ENCODE results near the gene CARD6. TPM values are rescaled to one million over a fixed set of nuclear protein-coding genes. Genes with fewer than 3 reads are reported as not detected.
"Not testable (repeated sequence)": the region's sequence is repeated elsewhere in the genome, so short reads cannot be mapped to it uniquely, and the experiment has no call there.

Gene CARD6
- total and polyA plus RNA-seq, 2 of the 8 experiments (the other 6 are each of a cell fraction or from before 2014, with no cell fraction given) = 0.41 to 0.50 TPM

DNA sequence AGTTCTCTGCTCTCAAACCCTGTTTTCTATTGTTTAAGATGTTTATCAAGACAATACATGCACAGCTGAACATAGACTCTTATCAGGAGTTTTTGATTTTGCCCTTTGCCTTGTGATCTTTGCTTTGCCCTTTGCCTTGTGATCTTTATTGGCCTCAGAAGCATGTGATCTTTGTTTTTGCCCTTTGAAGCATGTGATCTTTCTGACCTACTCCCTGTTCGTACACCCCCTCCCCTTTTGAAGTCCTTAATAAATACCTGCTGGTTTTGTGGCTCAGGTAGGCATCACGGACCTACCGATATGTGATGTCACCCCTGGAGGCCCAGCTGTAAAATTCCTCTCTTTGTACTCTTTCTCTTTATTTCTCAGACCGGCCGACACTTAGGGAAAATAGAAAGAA, 23.8 kb downstream of the CARD6 start:
- H4K5ac ChIP-seq (ENCODE audit: insufficient read length, low read depth, low read length); H3K79me1 ChIP-seq (ENCODE audit: low read depth, low read length); H3K36me3 ChIP-seq (ENCODE audit: control insufficient read depth in 2 of 4, insufficient read depth in 4 of 4, low read length in 3 of 4); H4K8ac ChIP-seq (ENCODE audit: extremely low read depth, insufficient read depth, low read length); H2BK120ac ChIP-seq (replicated peaks; ENCODE audit: low read depth, low read length); H3K27me3 ChIP-seq (replicated peaks in 1 of 4; ENCODE audit: control insufficient read depth in 3 of 4, extremely low read depth in 1 of 4, insufficient read depth in 3 of 4, low read length in 3 of 4); H4K91ac ChIP-seq (replicated peaks; ENCODE audit: insufficient read length, low read length); H4K20me1 ChIP-seq (replicated peaks in 1 of 2; ENCODE audit: control insufficient read depth in 1 of 2, insufficient read depth in 2 of 2, low read length in 2 of 2); H2BK20ac ChIP-seq (ENCODE audit: low read length); H3K23ac ChIP-seq (ENCODE audit: insufficient read length); H3K4me1 ChIP-seq (replicated peaks in 1 of 4; ENCODE audit: control insufficient read depth in 3 of 4, insufficient read depth in 4 of 4, low read length in 3 of 4); POLR2A ChIA-PET (ENCODE audit: partially characterized antibody); H3K27ac ChIP-seq (ENCODE audit: low read depth, low read length); H3K18ac ChIP-seq (ENCODE audit: extremely low read depth, low read length); H3K14ac ChIP-seq (ENCODE audit: insufficient read length); H3K4ac ChIP-seq (replicated peaks; ENCODE audit: insufficient read length, low read depth, low read length); H2AFZ ChIP-seq (ENCODE audit: low read length); H3K9ac ChIP-seq (replicated peaks in 1 of 4; ENCODE audit: extremely low read depth in 1 of 4, low read depth in 3 of 4, low read length in 3 of 4); H2BK15ac ChIP-seq (ENCODE audit: low read length); H3K4me2 ChIP-seq (ENCODE audit: insufficient read depth in 1 of 2, low read depth in 2 of 2, low read length in 2 of 2); H3K56ac ChIP-seq (replicated peaks; ENCODE audit: insufficient read length, low read depth, low read length); H3K4me3 ChIP-seq (ENCODE audit: extremely low read depth in 1 of 4, insufficient read depth in 2 of 4, low read depth in 3 of 4, low read length in 4 of 4); H2BK5ac ChIP-seq (ENCODE audit: low read depth, low read length); H2AK5ac ChIP-seq (ENCODE audit: low read depth, low read length); H2BK12ac ChIP-seq (ENCODE audit: low read depth, low read length); H3K9me3 ChIP-seq (ENCODE audit: insufficient read depth in 2 of 2, low read depth in 1 of 2, low read length in 1 of 2); DNase-seq (ENCODE audit: low read depth in 1 of 2, low spot score in 2 of 2); H3K79me2 ChIP-seq (ENCODE audit: control insufficient read depth in 1 of 2, insufficient read depth in 2 of 2, low read length in 2 of 2); H3K23me2 ChIP-seq (ENCODE audit: low read depth, low read length); CTCF ChIA-PET (ENCODE audit: partially characterized antibody); FAIRE-seq: not testable (repeated sequence)
- 90% methylated on average over 5 of the region's 5 CpGs; no CpG with 5 or more reads in 1 of the 2 experiments for WGBS, 2 experiments (ENCODE audit: extremely low coverage in 1 of 2, insufficient coverage in 1 of 2, insufficient read length in 1 of 2, insufficient replicate concordance in 2 of 2, low coverage in 1 of 2, low lambda C conversion rate in 2 of 2, missing lambda C conversion rate in 1 of 2)

Data from H1 (cell line).